ENCODE data around the gene PDP2. TPM values are rescaled to one million over a fixed set of nuclear protein-coding genes. Genes with fewer than 3 reads are reported as not detected.

Gene PDP2
- total RNA-seq, 1 experiment from 2014 or later, result 28.4 TPM

DNA sequence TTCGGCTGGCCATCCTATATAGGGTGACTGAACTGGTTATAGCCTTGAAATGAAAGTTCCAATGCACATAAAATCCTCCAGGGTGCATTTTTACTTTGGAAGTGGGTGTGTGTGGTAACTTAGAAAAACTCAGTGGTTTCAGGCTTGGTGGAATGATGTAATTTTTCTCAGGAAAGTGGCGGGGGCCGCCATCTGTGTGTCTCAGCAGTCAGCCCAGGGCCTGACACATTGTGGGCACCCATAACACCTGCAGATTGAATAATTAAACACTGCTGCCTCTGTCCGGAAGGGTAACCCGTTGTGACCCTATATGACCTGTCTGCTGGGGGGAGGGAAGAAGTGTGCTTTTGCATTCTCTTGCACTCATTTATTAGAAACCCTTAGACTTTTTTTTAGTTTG is 2.2 kb upstream of the PDP2 start (continued):
- TF ChIP-seq, protein P1, sequence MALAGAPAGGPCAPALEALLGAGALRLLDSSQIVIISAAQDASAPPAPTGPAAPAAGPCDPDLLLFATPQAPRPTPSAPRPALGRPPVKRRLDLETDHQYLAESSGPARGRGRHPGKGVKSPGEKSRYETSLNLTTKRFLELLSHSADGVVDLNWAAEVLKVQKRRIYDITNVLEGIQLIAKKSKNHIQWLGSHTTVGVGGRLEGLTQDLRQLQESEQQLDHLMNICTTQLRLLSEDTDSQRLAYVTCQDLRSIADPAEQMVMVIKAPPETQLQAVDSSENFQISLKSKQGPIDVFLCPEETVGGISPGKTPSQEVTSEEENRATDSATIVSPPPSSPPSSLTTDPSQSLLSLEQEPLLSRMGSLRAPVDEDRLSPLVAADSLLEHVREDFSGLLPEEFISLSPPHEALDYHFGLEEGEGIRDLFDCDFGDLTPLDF (CRISPR knock-in tag; IDR thresholded peaks at IDR 0.05), result no peak
- TF ChIP-seq SOX15 (CRISPR knock-in tag; IDR thresholded peaks at IDR 0.05), result no peak

DNA sequence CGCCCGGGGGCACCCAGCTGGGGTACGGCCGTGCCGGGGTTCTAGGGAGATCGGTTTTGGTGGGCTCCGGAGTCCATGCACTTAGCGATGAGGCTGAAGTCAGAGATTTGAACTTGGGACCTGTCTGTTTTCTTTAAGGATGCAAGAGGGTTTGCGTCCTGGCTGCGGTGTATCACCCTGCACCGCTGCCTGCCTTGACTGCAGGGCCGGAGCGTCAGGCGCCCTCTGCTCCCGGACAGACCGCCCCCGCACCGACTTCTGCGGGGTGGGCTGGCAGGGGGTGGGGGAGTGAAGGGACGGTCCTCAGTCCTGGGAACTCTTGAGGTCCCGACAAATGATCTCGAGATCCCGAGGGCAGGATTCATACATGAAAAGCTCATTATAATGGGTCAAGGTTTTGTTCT is 701 bp downstream of the PDP2 start:
- DNase-seq (ENCODE audit: low spot score) (no peak), ATAC-seq (no peak)
- TF ChIP-seq, protein P1 (CRISPR knock-in tag; IDR thresholded peaks at IDR 0.05), result peak; percentile 10; the same call in 1 of the 2 replicates
- TF ChIP-seq, protein P2, sequence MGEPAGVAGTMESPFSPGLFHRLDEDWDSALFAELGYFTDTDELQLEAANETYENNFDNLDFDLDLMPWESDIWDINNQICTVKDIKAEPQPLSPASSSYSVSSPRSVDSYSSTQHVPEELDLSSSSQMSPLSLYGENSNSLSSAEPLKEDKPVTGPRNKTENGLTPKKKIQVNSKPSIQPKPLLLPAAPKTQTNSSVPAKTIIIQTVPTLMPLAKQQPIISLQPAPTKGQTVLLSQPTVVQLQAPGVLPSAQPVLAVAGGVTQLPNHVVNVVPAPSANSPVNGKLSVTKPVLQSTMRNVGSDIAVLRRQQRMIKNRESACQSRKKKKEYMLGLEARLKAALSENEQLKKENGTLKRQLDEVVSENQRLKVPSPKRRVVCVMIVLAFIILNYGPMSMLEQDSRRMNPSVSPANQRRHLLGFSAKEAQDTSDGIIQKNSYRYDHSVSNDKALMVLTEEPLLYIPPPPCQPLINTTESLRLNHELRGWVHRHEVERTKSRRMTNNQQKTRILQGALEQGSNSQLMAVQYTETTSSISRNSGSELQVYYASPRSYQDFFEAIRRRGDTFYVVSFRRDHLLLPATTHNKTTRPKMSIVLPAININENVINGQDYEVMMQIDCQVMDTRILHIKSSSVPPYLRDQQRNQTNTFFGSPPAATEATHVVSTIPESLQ (CRISPR knock-in tag; IDR thresholded peaks at IDR 0.05), result no peak
- TF ChIP-seq SP1 (CRISPR knock-in tag; conservative IDR thresholded peaks at IDR 0.05) (no peak), IRF2 (CRISPR knock-in tag; IDR thresholded peaks at IDR 0.05; ENCODE audit: borderline replicate concordance, low read depth) (peak; percentile 9; the same call in 1 of the 2 replicates), RORB (CRISPR knock-in tag; IDR thresholded peaks at IDR 0.05) (no peak), CREB1 (CRISPR knock-in tag; IDR thresholded peaks at IDR 0.05) (0 out of 2 replicates have a peak, but pooled peaks have one; percentile 1), ZNF416 (CRISPR knock-in tag; IDR thresholded peaks at IDR 0.05) (no peak)
- TF ChIP-seq, protein P3, sequence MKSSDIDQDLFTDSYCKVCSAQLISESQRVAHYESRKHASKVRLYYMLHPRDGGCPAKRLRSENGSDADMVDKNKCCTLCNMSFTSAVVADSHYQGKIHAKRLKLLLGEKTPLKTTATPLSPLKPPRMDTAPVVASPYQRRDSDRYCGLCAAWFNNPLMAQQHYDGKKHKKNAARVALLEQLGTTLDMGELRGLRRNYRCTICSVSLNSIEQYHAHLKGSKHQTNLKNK (CRISPR knock-in tag; IDR thresholded peaks at IDR 0.05), result no peak
- TF ChIP-seq, protein P4, sequence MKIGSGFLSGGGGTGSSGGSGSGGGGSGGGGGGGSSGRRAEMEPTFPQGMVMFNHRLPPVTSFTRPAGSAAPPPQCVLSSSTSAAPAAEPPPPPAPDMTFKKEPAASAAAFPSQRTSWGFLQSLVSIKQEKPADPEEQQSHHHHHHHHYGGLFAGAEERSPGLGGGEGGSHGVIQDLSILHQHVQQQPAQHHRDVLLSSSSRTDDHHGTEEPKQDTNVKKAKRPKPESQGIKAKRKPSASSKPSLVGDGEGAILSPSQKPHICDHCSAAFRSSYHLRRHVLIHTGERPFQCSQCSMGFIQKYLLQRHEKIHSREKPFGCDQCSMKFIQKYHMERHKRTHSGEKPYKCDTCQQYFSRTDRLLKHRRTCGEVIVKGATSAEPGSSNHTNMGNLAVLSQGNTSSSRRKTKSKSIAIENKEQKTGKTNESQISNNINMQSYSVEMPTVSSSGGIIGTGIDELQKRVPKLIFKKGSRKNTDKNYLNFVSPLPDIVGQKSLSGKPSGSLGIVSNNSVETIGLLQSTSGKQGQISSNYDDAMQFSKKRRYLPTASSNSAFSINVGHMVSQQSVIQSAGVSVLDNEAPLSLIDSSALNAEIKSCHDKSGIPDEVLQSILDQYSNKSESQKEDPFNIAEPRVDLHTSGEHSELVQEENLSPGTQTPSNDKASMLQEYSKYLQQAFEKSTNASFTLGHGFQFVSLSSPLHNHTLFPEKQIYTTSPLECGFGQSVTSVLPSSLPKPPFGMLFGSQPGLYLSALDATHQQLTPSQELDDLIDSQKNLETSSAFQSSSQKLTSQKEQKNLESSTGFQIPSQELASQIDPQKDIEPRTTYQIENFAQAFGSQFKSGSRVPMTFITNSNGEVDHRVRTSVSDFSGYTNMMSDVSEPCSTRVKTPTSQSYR (CRISPR knock-in tag; IDR thresholded peaks at IDR 0.05), result no peak
- TF ChIP-seq, protein P5, sequence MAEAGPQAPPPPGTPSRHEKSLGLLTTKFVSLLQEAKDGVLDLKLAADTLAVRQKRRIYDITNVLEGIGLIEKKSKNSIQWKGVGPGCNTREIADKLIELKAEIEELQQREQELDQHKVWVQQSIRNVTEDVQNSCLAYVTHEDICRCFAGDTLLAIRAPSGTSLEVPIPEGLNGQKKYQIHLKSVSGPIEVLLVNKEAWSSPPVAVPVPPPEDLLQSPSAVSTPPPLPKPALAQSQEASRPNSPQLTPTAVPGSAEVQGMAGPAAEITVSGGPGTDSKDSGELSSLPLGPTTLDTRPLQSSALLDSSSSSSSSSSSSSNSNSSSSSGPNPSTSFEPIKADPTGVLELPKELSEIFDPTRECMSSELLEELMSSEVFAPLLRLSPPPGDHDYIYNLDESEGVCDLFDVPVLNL (CRISPR knock-in tag; IDR thresholded peaks at IDR 0.05; ENCODE audit: borderline replicate concordance, low read depth), result no peak
- Mint-ChIP-seq H3K36me3 (peaks cover 19% of the 10 kb centered on the region), H3K4me3 (peak overlapping the region; percentile 95), H3K4me1 (peaks cover 15% of the 10 kb centered on the region), H3K27me3 (ENCODE audit: low read depth) (peaks cover 11% of the 10 kb centered on the region), H3K27ac (no peak overlapping the region), H3K9me3 (no peaks in the 10 kb centered on the region)
- POLR2A ChIA-PET, result interaction anchor here (0.6 to 1.4 kb wide), 5 partner anchors 14 to 99 kb away, joined by 3 to 6 read pairs (median 3); partner anchors contain the start of gene NAE1
- CTCF ChIA-PET, result interaction anchor here (0.6 to 3.4 kb wide), 21 partner anchors 9 to 422 kb away, joined by 3 to 31 read pairs (median 5); partner anchors contain the start of genes CES3, DYNC1LI2 and NAE1

DNA sequence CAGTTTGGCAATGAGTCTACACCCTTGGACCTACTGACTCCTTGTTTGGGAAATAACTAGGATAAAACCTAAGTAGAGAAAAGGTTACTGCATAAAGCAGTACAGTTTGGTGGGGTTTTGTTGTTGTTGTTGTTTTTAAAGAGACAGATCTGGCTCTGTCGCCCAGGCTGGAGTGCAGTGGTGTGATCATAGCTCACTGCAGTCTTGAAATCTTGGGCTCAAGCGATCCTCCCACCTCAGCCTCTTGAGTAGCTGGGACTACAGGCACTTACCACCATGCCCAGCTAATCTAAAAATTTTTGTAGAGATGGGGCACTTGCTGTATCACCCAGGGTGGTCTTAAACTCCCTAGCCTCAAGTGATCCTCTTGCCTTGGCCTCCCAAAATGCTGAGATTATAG is 1.2 kb downstream of the PDP2 start:
- Mint-ChIP-seq H3K4me3 (peak overlapping the region; percentile 95), H3K36me3 (peaks cover 20% of the 10 kb centered on the region), H3K27me3 (ENCODE audit: low read depth) (peaks cover 11% of the 10 kb centered on the region), H3K27ac (no peak overlapping the region), H3K4me1 (peaks cover 15% of the 10 kb centered on the region), H3K9me3 (no peaks in the 10 kb centered on the region)
- ChIA-PET POLR2A (interaction anchor here (0.6 kb wide), 1 partner anchor 9 kb away, joined by 3 read pairs; no protein-coding TSS in a partner anchor), CTCF (interaction anchor here (1.3 to 3.4 kb wide), 11 partner anchors 10 to 422 kb away, joined by 3 to 31 read pairs (median 13); partner anchors contain the start of gene NAE1)
- DNase-seq (ENCODE audit: low spot score) (no peak), ATAC-seq (no peak)
- TF ChIP-seq ELF4 (CRISPR knock-in tag; IDR thresholded peaks at IDR 0.05; ENCODE audit: low read depth) (no peak), SMAD3 (CRISPR knock-in tag; IDR thresholded peaks at IDR 0.05; ENCODE audit: borderline replicate concordance) (no peak), OVOL2 (CRISPR knock-in tag; IDR thresholded peaks at IDR 0.05; ENCODE audit: borderline replicate concordance) (no peak), ZNF416 (CRISPR knock-in tag; IDR thresholded peaks at IDR 0.05) (no peak), TP53 (CRISPR knock-in tag; IDR thresholded peaks at IDR 0.05) (no peak), PRRX2 (CRISPR knock-in tag; IDR thresholded peaks at IDR 0.05) (no peak), CREM (CRISPR knock-in tag; IDR thresholded peaks at IDR 0.05) (no peak), RELA (CRISPR knock-in tag; IDR thresholded peaks at IDR 0.05; ENCODE audit: borderline replicate concordance) (no peak), ZNF138 (CRISPR knock-in tag; conservative IDR thresholded peaks at IDR 0.05) (no peak)
- TF ChIP-seq, protein P5 (CRISPR knock-in tag; IDR thresholded peaks at IDR 0.05; ENCODE audit: borderline replicate concordance, low read depth), result no peak
- TF ChIP-seq, protein P6, sequence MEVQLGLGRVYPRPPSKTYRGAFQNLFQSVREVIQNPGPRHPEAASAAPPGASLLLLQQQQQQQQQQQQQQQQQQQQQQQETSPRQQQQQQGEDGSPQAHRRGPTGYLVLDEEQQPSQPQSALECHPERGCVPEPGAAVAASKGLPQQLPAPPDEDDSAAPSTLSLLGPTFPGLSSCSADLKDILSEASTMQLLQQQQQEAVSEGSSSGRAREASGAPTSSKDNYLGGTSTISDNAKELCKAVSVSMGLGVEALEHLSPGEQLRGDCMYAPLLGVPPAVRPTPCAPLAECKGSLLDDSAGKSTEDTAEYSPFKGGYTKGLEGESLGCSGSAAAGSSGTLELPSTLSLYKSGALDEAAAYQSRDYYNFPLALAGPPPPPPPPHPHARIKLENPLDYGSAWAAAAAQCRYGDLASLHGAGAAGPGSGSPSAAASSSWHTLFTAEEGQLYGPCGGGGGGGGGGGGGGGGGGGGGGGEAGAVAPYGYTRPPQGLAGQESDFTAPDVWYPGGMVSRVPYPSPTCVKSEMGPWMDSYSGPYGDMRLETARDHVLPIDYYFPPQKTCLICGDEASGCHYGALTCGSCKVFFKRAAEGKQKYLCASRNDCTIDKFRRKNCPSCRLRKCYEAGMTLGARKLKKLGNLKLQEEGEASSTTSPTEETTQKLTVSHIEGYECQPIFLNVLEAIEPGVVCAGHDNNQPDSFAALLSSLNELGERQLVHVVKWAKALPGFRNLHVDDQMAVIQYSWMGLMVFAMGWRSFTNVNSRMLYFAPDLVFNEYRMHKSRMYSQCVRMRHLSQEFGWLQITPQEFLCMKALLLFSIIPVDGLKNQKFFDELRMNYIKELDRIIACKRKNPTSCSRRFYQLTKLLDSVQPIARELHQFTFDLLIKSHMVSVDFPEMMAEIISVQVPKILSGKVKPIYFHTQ (CRISPR knock-in tag; IDR thresholded peaks at IDR 0.05), result no peak

All from WTC11 (cell line).